ENCODE data around the gene ZBTB20. TPM values are rescaled to one million over a fixed set of nuclear protein-coding genes. Genes with fewer than 3 reads are reported as not detected.

Gene ZBTB20
- total and polyA plus RNA-seq, 2 donors (not counting 1 experiment from before 2014, with no cell fraction given): 4.0 to 123 TPM

DNA sequence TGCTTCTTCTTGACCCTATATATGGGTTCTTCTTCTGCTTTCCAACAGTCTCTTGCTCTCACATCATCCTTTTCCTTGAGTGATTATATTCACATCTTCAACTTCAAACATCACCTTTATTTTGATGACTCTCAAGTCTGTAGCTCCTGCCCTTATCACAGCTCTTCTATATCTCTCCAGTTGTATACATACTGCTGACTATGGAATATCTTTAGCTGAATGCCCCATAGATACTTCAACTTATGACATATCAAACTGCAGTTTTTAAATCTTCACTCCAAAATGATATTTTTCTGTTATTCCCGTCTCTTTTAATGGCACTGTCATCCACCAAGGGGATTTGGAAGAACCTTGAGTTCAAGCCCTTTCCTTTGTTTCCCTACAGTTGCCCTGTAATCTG lies 139.1 kb downstream of the ZBTB20 start:
- Histone ChIP-seq H2AFZ (ENCODE audit: insufficient read depth, low read depth, low read length, poor library complexity, severe bottlenecking) (no peak overlapping the region), H3K9ac (ENCODE audit: low read length) (no peak overlapping the region), H3K4me2 (replicated peaks; ENCODE audit: low read depth, low read length, poor library complexity, severe bottlenecking) (no peak overlapping the region), H3K4me1 (ENCODE audit: control insufficient read depth in 2 of 2, insufficient read depth in 2 of 2, low read length in 2 of 2) (no peaks in the 10 kb centered on the region), H3K4me3 (ENCODE audit: control extremely low read depth in 1 of 5, extremely low read depth in 1 of 5, insufficient read depth in 1 of 5, low read depth in 2 of 5, low read length in 4 of 5) (no peak overlapping the region), H3K27me3 (replicated peaks in 1 of 4; ENCODE audit: control extremely low read depth in 1 of 4, control insufficient read depth in 3 of 4, insufficient read depth in 4 of 4, low read length in 3 of 4) (no peaks in the 10 kb centered on the region), H3K27ac (ENCODE audit: low read length in 2 of 2) (no peak overlapping the region), H3K79me2 (ENCODE audit: control insufficient read depth, insufficient read depth, low read length) (no peaks in the 10 kb centered on the region), H4K20me1 (ENCODE audit: control insufficient read depth, insufficient read depth, low read length, poor library complexity, severe bottlenecking) (no peaks in the 10 kb centered on the region), H3K36me3 (replicated peaks in 1 of 2; ENCODE audit: control extremely low read depth in 1 of 2, control insufficient read depth in 1 of 2, extremely low read depth in 1 of 2, insufficient read depth in 2 of 2, low read length in 1 of 2) (peaks cover 0 to 4% of the 10 kb centered on the region in 2 experiments), H3K9me3 (ENCODE audit: control extremely low read depth in 1 of 3, control insufficient read depth in 2 of 3, insufficient read depth in 1 of 3, low read length in 2 of 3) (no peaks in the 10 kb centered on the region)
- WGBS (ENCODE audit: insufficient coverage): no CpG with 5 or more reads among the region's 1 CpG
- POLR2A ChIA-PET: no interaction called here
- CTCF ChIA-PET: no interaction called here
- DNase-seq: no peak
- TF ChIP-seq, protein P1, sequence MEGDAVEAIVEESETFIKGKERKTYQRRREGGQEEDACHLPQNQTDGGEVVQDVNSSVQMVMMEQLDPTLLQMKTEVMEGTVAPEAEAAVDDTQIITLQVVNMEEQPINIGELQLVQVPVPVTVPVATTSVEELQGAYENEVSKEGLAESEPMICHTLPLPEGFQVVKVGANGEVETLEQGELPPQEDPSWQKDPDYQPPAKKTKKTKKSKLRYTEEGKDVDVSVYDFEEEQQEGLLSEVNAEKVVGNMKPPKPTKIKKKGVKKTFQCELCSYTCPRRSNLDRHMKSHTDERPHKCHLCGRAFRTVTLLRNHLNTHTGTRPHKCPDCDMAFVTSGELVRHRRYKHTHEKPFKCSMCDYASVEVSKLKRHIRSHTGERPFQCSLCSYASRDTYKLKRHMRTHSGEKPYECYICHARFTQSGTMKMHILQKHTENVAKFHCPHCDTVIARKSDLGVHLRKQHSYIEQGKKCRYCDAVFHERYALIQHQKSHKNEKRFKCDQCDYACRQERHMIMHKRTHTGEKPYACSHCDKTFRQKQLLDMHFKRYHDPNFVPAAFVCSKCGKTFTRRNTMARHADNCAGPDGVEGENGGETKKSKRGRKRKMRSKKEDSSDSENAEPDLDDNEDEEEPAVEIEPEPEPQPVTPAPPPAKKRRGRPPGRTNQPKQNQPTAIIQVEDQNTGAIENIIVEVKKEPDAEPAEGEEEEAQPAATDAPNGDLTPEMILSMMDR (IDR thresholded peaks at IDR 0.05): no peak
- no peak for TF ChIP-seq EZH2 (IDR thresholded peaks at IDR 0.05; ENCODE audit: borderline replicate concordance, insufficient read depth, low read depth, low read length, poor library complexity, severe bottlenecking)
- Mint-ChIP-seq H3K9me3 (ENCODE audit: insufficient read depth) (peaks cover 4% of the 10 kb centered on the region), H3K27ac (no peak overlapping the region), H3K4me1 (no peaks in the 10 kb centered on the region), H3K27me3 (no peaks in the 10 kb centered on the region), H3K4me3 (no peak overlapping the region)
- no peak for ATAC-seq (ENCODE audit: low read depth)
- intact Hi-C loops (cut with micrococcal nuclease): no loop called here

DNA sequence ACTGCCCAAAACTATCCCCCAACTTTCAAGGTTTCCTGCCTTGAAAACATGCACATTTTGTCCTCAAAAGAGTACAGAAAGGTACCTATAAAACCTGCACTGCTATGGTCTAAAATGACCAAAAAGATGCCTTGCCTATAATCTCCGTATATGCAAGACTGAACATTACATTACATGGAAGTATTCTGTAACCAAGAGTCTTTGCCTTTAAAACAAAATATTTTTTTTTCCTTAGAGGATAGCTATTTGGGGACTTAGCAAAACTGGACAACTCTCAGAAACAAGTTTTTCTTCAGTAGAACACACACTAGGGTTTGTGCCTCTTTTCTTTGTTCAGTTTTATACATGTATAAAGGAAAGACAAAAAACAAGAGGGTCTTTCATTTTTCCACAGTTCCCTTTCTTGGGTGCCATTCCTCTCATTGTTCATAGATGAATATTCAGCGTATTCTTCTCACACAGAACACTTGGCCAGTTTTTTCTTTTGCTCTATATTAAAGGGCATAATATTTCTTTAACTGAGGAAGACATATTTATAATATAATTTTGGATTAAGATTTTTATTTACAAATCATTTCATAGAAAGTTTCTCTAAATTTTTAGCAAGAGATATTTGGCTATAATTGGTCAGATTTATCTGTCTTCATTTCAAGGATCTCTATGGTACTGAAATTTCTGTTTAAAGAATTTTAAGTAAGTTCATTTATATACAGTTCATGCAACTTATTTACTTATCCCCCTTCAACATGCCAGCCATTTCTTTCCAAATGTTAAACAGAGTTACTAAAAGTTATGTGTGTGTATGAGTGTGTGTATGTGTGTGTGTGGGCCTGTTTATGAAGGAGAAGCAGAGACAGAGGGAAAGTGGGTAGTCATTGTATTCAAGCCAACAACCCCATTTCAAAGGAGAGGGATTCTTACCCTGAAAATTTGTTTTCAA lies 142.6 kb downstream of the ZBTB20 start:
- no peaks in the 10 kb centered on the region for H3K79me2 ChIP-seq (ENCODE audit: control insufficient read depth, insufficient read depth, low read length)
- H3K4me2 ChIP-seq (replicated peaks; ENCODE audit: low read depth, low read length, poor library complexity, severe bottlenecking): no peak overlapping the region
- H3K4me3 Mint-ChIP-seq: no peak overlapping the region
- H3K9me3 Mint-ChIP-seq (ENCODE audit: insufficient read depth): no peaks in the 10 kb centered on the region
- no peak overlapping the region for H3K9ac ChIP-seq (ENCODE audit: low read length)
- peaks cover 0 to 2% (median 0%) of the 10 kb centered on the region in 3 donors for H3K9me3 ChIP-seq (ENCODE audit: control extremely low read depth in 1 of 3, control insufficient read depth in 2 of 3, insufficient read depth in 1 of 3, low read length in 2 of 3)
- H3K4me1 Mint-ChIP-seq: no peaks in the 10 kb centered on the region
- ATAC-seq (ENCODE audit: low read depth) (no peak), DNase-seq (no peak)
- CTCF ChIA-PET: no interaction called here
- H4K20me1 ChIP-seq (ENCODE audit: control insufficient read depth, insufficient read depth, low read length, poor library complexity, severe bottlenecking): no peaks in the 10 kb centered on the region
- peaks cover 0 to 4% of the 10 kb centered on the region in 2 experiments for H3K36me3 ChIP-seq (replicated peaks in 1 of 2; ENCODE audit: control extremely low read depth in 1 of 2, control insufficient read depth in 1 of 2, extremely low read depth in 1 of 2, insufficient read depth in 2 of 2, low read length in 1 of 2)
- H3K27ac ChIP-seq (ENCODE audit: low read length in 2 of 2): no peak overlapping the region
- no peaks in the 10 kb centered on the region for H3K4me1 ChIP-seq (ENCODE audit: control insufficient read depth in 2 of 2, insufficient read depth in 2 of 2, low read length in 2 of 2)
- POLR2A ChIA-PET: no interaction called here
- H3K27me3 ChIP-seq (replicated peaks in 1 of 4; ENCODE audit: control extremely low read depth in 1 of 4, control insufficient read depth in 3 of 4, insufficient read depth in 4 of 4, low read length in 3 of 4): no peaks in the 10 kb centered on the region
- H3K4me3 ChIP-seq (ENCODE audit: control extremely low read depth in 1 of 5, extremely low read depth in 1 of 5, insufficient read depth in 1 of 5, low read depth in 2 of 5, low read length in 4 of 5): no peak overlapping the region
- H2AFZ ChIP-seq (ENCODE audit: insufficient read depth, low read depth, low read length, poor library complexity, severe bottlenecking): no peak overlapping the region
- WGBS (ENCODE audit: insufficient coverage): no CpG with 5 or more reads among the region's 2 CpGs
- intact Hi-C loops (cut with micrococcal nuclease): no loop called here
- no peaks in the 10 kb centered on the region for H3K27me3 Mint-ChIP-seq
- TF ChIP-seq, protein P1 (IDR thresholded peaks at IDR 0.05): no peak
- no peak for TF ChIP-seq EZH2 (IDR thresholded peaks at IDR 0.05; ENCODE audit: borderline replicate concordance, insufficient read depth, low read depth, low read length, poor library complexity, severe bottlenecking)
- no peak overlapping the region for H3K27ac Mint-ChIP-seq

Data from B cell (primary cell).